Skeletal muscle satellite cell (primary cell): ENCODE results near the gene MYL10.
A peak's percentile ranks its signal among the peaks of the same experiment; 100 is the strongest.
"Not testable (repeated sequence)": the region's sequence is repeated elsewhere in the genome, so short reads cannot be mapped to it uniquely, and the experiment has no call there.

ENCODE experiments used
- H3K27me3 ChIP-seq: 2 replicates; pipeline ENCODE4 v1.7.0; 2013; ENCODE audit warnings: low read length; ENCODE audit not compliant: control insufficient read depth, insufficient read depth
- H3K36me3 ChIP-seq: 2 replicates; pipeline ENCODE4 v1.7.0; 2013; ENCODE audit warnings: mild to moderate bottlenecking, control low read depth, low read length; ENCODE audit not compliant: insufficient read depth
- H3K4me1 ChIP-seq: 2 replicates; pipeline ENCODE4 v1.7.0; 2013; ENCODE audit warnings: low read length; ENCODE audit not compliant: control insufficient read depth, insufficient read depth
- H3K4me2 ChIP-seq: 2 replicates; pipeline ENCODE4 v1.7.0; 2013; ENCODE audit warnings: mild to moderate bottlenecking, low read length
- H3K4me3 ChIP-seq: 2 replicates; pipeline ENCODE4 v1.7.0; 2013; ENCODE audit warnings: low read length
- H3K9ac ChIP-seq: 2 replicates; pipeline ENCODE4 v1.7.0; 2013; ENCODE audit warnings: mild to moderate bottlenecking, low read depth, low read length, moderate library complexity
- H3K9me3 ChIP-seq: replicated peaks from 2 replicates; pipeline ENCODE4 v1.7.0; 2013; ENCODE audit warnings: mild to moderate bottlenecking, control low read depth, low read length

MYL10 gene

DNA sequence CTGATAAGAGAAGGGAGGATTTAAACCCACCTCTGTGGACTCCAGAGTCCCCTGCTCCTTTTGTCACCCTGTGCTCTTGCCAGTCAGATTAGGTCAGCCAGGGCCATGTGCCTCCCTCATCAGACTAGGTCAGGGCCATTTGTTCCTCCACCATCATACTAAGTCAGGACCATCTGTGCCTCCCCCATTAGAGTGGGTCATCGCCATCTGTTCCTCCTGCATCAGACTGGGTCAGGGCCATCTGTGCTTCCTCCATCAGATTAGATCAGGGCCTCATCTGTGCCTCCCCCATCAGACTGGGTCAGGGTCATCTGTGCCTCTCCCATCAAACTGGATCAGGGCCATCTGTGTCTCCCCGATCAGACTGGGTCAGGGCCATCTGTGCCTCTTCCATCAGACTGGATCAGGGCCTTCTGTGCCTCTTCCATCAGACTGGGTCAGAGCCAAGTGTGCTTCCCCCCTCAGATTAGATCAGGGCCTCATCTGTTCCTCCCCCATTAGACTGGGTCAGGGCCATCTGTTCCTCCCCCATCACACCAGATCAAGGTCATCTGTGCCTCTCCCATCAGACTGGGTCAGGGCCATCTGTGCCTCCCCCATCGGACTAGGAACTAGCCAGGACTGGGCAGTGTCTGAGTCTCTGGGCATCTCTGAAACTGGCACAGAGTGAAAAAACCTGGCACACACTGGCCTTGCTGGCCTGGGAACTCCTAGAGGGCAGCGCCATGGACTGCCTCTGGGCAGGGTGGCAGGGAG lies 11.5 kb downstream of the MYL10 start:
- Histone ChIP-seq H3K27me3 (peaks cover 11% of the 10 kb centered on the region), H3K4me3 (no peak overlapping the region), H3K9ac (no peak overlapping the region), H3K4me2 (no peak overlapping the region), H3K9me3 (no peaks in the 10 kb centered on the region), H3K4me1 (peaks cover 28% of the 10 kb centered on the region), H3K36me3 (no peaks in the 10 kb centered on the region)

DNA sequence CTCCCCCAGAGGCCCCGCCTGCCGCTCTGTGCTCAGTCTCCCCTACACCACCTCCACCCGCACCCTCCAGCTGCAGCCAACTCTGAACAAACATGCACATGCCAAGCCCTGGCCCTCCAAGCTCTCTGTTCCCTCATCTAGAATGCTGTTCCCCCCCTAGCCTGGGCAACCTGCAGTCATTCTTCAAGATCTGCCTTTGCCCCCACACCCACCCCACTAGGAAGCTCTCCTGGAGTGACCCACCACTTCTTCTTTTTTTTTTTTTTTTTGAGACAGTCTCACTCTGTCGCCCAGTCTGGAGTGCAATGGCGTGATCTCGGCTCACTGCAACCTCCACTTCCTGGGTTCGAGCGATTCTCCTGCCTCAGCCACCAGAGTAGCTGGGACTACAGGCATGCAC lies 13.7 kb downstream of the MYL10 start:
- Histone ChIP-seq H3K27me3 (peaks cover 11% of the 10 kb centered on the region), H3K4me3 (peak overlapping the region; percentile 3), H3K9ac (peak overlapping the region; percentile 20)

DNA sequence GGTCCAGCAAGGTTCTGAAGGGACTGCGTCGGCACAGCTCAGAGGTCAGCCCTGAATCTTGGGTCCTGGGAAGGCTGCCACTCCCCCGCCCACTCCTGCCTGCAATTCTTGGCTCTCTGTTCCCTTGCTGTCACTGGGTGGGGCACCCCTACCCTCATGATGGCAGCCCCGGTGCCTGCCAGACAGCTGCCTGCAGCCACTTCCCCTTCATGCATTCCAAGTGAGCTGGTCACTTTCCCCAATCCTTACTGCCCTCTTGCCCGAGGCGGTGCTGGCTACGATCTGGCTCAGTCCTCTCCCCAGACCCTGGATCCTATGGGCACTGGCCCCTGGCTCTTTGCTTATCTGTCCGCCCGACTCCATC lies 14.2 kb downstream of the MYL10 start:
- Histone ChIP-seq H3K9me3 (no peaks in the 10 kb centered on the region), H3K4me2 (peak overlapping the region; percentile 52), H3K27me3 (peaks cover 11% of the 10 kb centered on the region), H3K4me3 (peak overlapping the region; percentile 3), H3K9ac (peak overlapping the region; percentile 20), H3K4me1 (peaks cover 28% of the 10 kb centered on the region), H3K36me3 (no peaks in the 10 kb centered on the region)

More for the DNA sequence above, 13.7 kb downstream of the MYL10 start:
- Histone ChIP-seq H3K9me3 (no peaks in the 10 kb centered on the region), H3K36me3 (no peaks in the 10 kb centered on the region), H3K4me2 (peak overlapping the region; percentile 52), H3K4me1 (peaks cover 28% of the 10 kb centered on the region)

DNA sequence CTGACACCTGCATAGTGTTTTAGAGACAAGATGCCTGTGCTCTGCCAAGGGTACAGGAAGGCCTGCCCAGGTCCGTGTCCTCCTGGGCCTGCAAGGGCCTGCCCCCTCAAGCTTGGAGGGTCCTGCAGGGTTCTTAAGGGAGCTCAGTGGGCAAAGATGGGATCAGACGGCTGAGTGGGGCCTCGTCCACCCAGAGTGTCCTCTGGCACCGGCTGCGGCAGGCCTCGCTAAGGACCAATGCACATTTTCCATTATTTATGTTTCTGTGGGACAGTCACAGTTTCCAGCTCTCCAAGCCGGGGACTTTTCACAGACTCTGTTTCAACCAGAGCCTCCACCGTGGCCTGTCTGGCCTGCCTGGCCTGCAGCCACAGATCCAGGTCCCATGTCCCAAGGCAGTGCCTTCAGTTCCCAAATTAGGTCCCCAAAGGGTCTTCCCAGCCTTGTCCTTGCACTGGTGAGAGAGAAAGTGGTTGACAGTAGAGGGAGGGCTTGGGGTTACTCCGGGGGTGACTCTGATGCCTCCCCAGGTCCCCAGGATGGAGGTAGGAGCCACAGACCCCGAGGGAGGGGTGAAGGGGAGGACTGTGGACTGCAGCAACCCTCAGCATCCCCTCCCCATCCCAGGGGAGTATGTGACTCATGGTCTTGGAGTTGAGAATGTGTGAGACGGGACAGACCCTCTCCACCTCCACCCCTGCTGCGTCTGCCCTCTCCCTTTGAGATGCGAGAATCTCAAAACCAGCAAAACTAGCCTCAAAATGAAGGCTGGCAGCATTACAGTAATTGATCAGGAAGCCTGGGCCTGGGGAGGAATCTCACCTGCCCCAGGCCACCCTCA lies 14.8 kb downstream of the MYL10 start:
- no peak overlapping the region for H3K4me3 ChIP-seq
- peak overlapping the region; percentile 52 for H3K4me2 ChIP-seq
- peaks cover 11% of the 10 kb centered on the region for H3K27me3 ChIP-seq
- peaks cover 27% of the 10 kb centered on the region for H3K4me1 ChIP-seq
- H3K9me3 ChIP-seq: no peaks in the 10 kb centered on the region
- no peak overlapping the region for H3K9ac ChIP-seq
- no peaks in the 10 kb centered on the region for H3K36me3 ChIP-seq

DNA sequence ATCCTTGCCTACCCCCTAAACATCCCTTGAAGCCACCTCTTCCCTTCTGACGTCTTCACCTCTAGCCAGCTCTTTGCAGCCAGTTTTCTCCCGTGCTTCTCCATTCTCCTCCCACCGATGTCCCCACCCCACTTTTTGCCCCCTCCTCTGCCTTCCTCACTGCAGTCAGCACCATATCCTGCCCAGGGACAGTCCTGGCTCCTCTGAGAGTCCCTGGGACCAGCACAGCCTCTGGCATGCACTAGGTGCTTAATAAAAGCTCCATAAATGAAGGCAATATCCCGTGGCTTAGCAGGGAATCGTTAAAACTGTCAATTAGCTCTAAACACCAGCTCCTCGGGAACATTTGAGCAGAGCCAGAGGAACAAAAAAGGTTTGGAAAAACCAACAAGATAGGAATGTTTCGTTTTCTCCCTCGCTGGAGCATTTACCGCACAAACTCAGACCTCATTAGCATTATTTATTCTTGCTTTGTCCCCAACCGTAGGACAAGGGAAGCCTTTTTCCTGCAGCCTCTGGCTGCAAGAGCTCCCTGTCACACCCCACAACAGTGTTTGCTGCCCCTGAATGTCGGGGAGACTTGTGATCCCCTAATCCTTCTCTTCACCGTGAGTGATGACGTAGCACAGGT lies 16.1 kb downstream of the MYL10 start:
- Histone ChIP-seq H3K4me1 (peaks cover 14% of the 10 kb centered on the region), H3K36me3 (no peaks in the 10 kb centered on the region), H3K9ac (no peak overlapping the region), H3K9me3 (no peaks in the 10 kb centered on the region), H3K27me3 (peaks cover 17% of the 10 kb centered on the region), H3K4me3 (no peak overlapping the region), H3K4me2 (no peak overlapping the region)

DNA sequence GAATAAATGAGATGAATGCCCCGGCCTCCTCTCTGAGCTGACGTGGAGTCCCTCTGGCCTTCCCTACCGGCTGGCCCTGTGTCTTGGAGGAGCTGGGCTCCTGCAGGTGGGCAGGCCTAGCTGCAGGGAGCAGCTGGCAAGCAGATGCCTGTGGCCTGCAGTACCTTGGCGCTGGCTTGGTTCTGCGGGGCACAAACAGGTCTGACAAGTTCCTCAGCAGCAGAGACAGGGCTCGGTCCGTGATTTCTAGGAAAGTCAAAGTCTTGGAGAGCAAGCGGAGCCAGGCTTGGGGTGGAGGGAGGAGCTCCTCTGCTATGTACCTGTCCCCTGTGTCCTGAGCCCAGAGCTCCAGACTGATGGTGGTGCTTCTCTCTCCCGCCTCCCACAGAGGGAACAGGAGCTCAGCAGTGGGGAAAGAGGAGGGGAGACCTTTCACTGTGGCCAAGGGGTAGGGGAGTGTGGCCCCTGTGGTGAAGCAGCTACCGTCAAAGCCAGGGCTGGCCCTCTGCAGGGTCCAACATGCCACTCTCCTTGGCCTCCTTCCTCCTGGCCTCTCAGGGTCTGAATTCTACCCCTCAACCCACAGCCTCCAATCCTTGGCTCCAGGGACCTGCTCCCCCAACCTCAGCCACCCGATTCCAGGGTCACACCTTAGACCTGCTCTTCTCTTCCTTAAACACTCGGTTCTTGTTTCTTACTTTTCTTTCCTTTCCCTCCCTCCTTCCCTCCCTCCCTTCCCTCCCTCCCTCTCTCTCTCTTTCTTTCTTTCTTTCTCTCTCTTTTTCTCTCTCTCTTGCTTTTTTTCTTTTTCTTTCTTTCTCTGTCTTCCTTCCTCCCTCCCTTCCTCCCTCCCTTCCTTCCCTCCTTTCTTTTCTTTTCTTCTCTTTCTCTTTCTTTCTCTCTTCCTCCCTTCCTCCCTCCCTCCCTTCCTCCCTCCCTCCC lies 20.1 kb downstream of the MYL10 start:
- Histone ChIP-seq H3K9me3 (no peaks in the 10 kb centered on the region), H3K4me3 (no peak overlapping the region), H3K36me3 (no peaks in the 10 kb centered on the region), H3K4me1 (no peaks in the 10 kb centered on the region), H3K9ac (no peak overlapping the region), H3K27me3 (peaks cover 9% of the 10 kb centered on the region), H3K4me2 (no peak overlapping the region)

DNA sequence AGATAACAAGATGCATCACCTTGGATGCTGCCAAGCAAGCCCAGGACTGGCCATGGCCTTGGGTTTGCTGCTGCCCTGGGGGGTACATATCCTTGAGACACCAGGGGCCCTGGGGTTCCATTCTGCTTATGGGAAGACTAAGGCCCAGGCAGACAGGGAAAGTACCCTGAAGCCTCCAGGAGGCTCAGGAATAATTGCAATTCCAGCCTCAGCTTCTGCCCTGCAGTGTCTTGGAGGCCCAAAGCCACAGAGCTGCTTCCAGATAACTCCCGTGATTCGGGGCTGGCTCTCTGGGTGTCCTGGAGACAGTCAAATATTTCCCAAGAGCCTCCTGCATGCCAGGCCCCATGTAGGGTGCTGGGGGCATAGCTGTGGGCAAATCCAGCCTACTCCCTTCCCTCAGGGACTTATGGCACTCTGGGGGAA lies 22.6 kb downstream of the MYL10 start:
- Histone ChIP-seq H3K4me3 (no peak overlapping the region), H3K27me3 (peaks cover 11% of the 10 kb centered on the region), H3K36me3 (no peaks in the 10 kb centered on the region), H3K4me2 (no peak overlapping the region), H3K9me3 (no peaks in the 10 kb centered on the region), H3K9ac (no peak overlapping the region), H3K4me1 (peaks cover 7% of the 10 kb centered on the region)

DNA sequence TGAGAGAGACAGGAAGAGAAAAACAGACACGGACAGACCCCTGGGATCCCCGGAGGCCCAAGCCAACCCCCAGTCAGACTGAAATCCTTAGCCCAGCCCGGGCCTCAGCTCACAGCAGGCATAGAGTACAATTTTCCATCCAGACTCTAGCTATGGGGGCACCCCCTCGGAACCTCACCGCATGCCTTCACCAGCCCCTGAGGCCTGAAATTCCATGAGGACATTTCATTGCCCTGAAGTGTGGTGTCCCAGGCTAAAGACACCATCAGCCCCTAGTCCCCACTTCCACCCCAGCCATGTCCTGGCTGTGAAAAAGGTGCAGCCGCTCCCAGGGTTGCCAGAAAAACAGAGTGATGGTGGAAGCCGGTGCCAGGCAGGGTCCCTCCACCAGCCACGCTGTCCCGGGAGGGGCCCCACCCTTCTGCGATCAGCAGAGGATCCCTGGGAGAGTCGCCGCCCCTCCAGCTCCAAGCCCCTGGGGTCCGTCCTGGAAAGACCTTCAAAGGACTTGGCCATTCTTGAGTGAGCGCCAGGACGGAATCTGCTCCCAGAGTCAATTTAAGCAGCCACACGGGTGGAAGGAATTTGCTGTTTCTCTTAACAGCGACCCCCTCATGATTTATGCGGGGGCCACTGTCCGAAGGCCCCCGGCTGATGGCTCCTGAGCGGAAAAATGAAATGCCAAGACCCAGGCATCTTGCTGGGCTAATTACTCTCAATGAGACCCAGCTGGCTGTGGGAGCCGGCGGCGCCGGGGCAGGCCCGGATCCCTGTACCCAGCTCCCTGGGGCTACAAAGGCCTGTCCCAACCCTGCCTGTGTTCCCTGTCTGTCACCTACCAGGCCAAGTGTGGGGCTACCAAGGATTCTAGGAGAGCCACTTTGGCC lies 23.2 kb downstream of the MYL10 start:
- Histone ChIP-seq H3K9me3 (no peaks in the 10 kb centered on the region), H3K27me3 (peaks cover 17% of the 10 kb centered on the region), H3K36me3 (no peaks in the 10 kb centered on the region), H3K4me1 (peaks cover 7% of the 10 kb centered on the region), H3K4me2 (no peak overlapping the region), H3K4me3 (no peak overlapping the region), H3K9ac (no peak overlapping the region)

DNA sequence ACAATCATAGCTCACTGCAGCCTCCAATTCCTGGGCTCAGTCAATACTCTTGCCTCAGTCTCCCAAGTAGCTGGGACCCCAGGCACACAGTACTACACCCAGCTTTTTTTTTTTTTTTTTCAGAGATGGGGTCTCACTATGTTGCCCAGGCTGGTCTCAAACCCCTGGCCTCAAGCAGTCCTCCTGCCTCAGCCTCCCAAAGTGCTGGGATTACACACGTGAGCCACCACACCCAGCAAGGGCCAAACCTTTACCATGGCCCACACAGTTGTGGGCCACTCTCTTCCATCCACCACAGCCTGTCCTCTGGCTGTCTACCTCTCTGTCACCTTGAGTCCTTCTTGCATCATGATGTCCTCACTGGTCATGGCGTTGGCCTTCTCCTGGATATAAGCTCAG lies 24.2 kb downstream of the MYL10 start:
- H3K4me2 ChIP-seq, H3K4me1 ChIP-seq, H3K4me3 ChIP-seq: not testable (repeated sequence)

DNA sequence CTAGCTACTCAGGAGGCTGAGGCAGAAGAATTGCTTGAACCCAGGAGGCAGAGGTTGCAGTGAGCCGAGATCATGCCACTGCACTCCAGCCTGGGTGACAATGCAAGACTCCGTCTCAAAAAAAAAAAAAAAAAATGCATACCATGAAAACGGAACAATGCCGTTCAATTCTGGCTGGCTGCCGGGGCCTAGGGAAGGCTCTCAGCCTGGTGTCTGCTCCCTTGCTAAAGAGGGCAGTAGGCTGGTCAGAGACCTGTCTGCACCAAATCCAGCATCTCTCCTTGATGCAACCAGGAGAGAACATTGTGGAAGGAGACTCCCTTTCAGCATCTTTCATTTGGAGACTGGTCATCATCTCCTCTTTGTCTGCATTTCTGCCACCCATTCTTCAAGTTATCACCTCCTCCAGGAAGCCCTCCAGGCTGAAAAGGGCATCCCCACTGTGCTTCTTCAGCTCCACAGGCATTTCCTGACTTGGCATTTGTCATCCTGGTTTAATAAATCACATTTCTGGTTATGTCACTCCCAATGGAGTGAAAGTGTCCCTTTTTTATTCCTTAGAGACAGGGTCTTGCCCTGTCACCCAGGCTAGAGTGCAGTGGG lies 24.7 kb downstream of the MYL10 start:
- Histone ChIP-seq H3K27me3 (peaks cover 24% of the 10 kb centered on the region), H3K9me3 (no peaks in the 10 kb centered on the region), H3K9ac (no peak overlapping the region)

More for the DNA sequence above, 24.2 kb downstream of the MYL10 start:
- H3K27me3 ChIP-seq: peaks cover 22% of the 10 kb centered on the region
- not testable (repeated sequence) for H3K9me3 ChIP-seq, H3K36me3 ChIP-seq, H3K9ac ChIP-seq

More for the DNA sequence above, 24.7 kb downstream of the MYL10 start:
- Histone ChIP-seq H3K36me3 (no peaks in the 10 kb centered on the region), H3K4me1 (peaks cover 7% of the 10 kb centered on the region), H3K4me2 (no peak overlapping the region), H3K4me3 (no peak overlapping the region)
